ENCODE results near the gene CCDC102A. TPM values are rescaled to one million over a fixed set of nuclear protein-coding genes. Genes with fewer than 3 reads are reported as not detected.

Gene CCDC102A
- polyA plus RNA-seq, 3 donors = not detected

- Histone ChIP-seq H3K27ac (ENCODE audit: low read depth in 1 of 2, low read length in 2 of 2) (no peak overlapping the region), H3K27me3 (ENCODE audit: control insufficient read depth in 2 of 2, insufficient read depth in 2 of 2, low read length in 2 of 2) (peaks cover 22 to 61% of the 10 kb centered on the region in 2 donors), H2AFZ (ENCODE audit: insufficient read depth, low read depth, low read length, poor library complexity, severe bottlenecking) (no peak overlapping the region), H3K36me3 (replicated peaks in 1 of 2; ENCODE audit: control insufficient read depth in 1 of 2, insufficient read depth in 2 of 2, low read length in 2 of 2) (no peaks in the 10 kb centered on the region), H3K9ac (ENCODE audit: insufficient read depth, low read length, poor library complexity, severe bottlenecking) (no peak overlapping the region), H3K4me3 (replicated peaks in 1 of 3; ENCODE audit: low read depth in 2 of 3, low read length in 3 of 3) (no peak overlapping the region), H3K9me3 (replicated peaks in 1 of 2; ENCODE audit: control insufficient read depth in 1 of 2, insufficient read depth in 1 of 2, low read length in 2 of 2) (no peaks in the 10 kb centered on the region), H3K4me2 (replicated peaks; ENCODE audit: extremely low read depth, low read length, poor library complexity, severe bottlenecking) (no peak overlapping the region), H3K79me2 (ENCODE audit: insufficient read depth, low read length) (no peaks in the 10 kb centered on the region), H3K4me1 (ENCODE audit: control insufficient read depth in 1 of 2, insufficient read depth in 2 of 2, low read length in 2 of 2) (peaks cover 73 to 85% of the 10 kb centered on the region in 2 donors), H4K20me1 (ENCODE audit: insufficient read depth, low read length) (peaks cover 25% of the 10 kb centered on the region)
- H3K4me3 Mint-ChIP-seq = peak overlapping the region in 1 of 2 donors; percentile 80
- no peak for DNase-seq
- peaks cover 0 to 9% (median 1%) of the 10 kb centered on the region in 7 donors for H3K9me3 Mint-ChIP-seq
- 80% methylated on average over 10 of the region's 12 CpGs for WGBS (ENCODE audit: insufficient coverage)
- peaks cover 62 to 71% (median 69%) of the 10 kb centered on the region in 3 donors for H3K27me3 Mint-ChIP-seq (ENCODE audit: low read depth in 3 of 3)
- peaks cover 78% of the 10 kb centered on the region for H3K4me1 Mint-ChIP-seq
- intact Hi-C loops (cut with micrococcal nuclease) = no loop called here
- H3K36me3 Mint-ChIP-seq = peaks cover 4 to 7% of the 10 kb centered on the region in 2 donors
- no peak for TF ChIP-seq CTCF (IDR thresholded peaks at IDR 0.05)
- H3K27ac Mint-ChIP-seq = peak overlapping the region in 1 of 7 donors; percentile 15
Measured at GRCh38 chr16:57540906-57541753, 4.8 kb upstream of the CCDC102A start.

- Histone ChIP-seq H2AFZ (ENCODE audit: insufficient read depth, low read depth, low read length, poor library complexity, severe bottlenecking) (no peak overlapping the region), H3K36me3 (replicated peaks in 1 of 2; ENCODE audit: control insufficient read depth in 1 of 2, insufficient read depth in 2 of 2, low read length in 2 of 2) (no peaks in the 10 kb centered on the region), H3K9ac (ENCODE audit: insufficient read depth, low read length, poor library complexity, severe bottlenecking) (no peak overlapping the region), H3K79me2 (ENCODE audit: insufficient read depth, low read length) (no peaks in the 10 kb centered on the region), H3K27me3 (ENCODE audit: control insufficient read depth in 2 of 2, insufficient read depth in 2 of 2, low read length in 2 of 2) (peaks cover 21 to 57% of the 10 kb centered on the region in 2 donors), H3K9me3 (replicated peaks in 1 of 2; ENCODE audit: control insufficient read depth in 1 of 2, insufficient read depth in 1 of 2, low read length in 2 of 2) (no peaks in the 10 kb centered on the region), H3K4me2 (replicated peaks; ENCODE audit: extremely low read depth, low read length, poor library complexity, severe bottlenecking) (no peak overlapping the region), H4K20me1 (ENCODE audit: insufficient read depth, low read length) (peaks cover 25% of the 10 kb centered on the region), H3K4me3 (replicated peaks in 1 of 3; ENCODE audit: low read depth in 2 of 3, low read length in 3 of 3) (no peak overlapping the region), H3K4me1 (ENCODE audit: control insufficient read depth in 1 of 2, insufficient read depth in 2 of 2, low read length in 2 of 2) (peaks cover 75 to 86% of the 10 kb centered on the region in 2 donors), H3K27ac (ENCODE audit: low read depth in 1 of 2, low read length in 2 of 2) (no peak overlapping the region)
- H3K4me3 Mint-ChIP-seq = peak overlapping the region in 1 of 2 donors; percentile 59
- H3K9me3 Mint-ChIP-seq = peaks cover 0 to 12% (median 2%) of the 10 kb centered on the region in 7 donors
- DNase-seq = no peak
- no peak overlapping the region for H3K27ac Mint-ChIP-seq
- TF ChIP-seq CTCF (IDR thresholded peaks at IDR 0.05) = no peak
- 100% methylated on average over 2 of the region's 2 CpGs for WGBS (ENCODE audit: insufficient coverage)
- H3K27me3 Mint-ChIP-seq (ENCODE audit: low read depth in 3 of 3) = peaks cover 62 to 70% (median 65%) of the 10 kb centered on the region in 3 donors
- H3K36me3 Mint-ChIP-seq = peaks cover 4 to 5% of the 10 kb centered on the region in 2 donors
- intact Hi-C loops (cut with micrococcal nuclease) = no loop called here
- H3K4me1 Mint-ChIP-seq = peaks cover 76% of the 10 kb centered on the region
Measured at GRCh38 chr16:57540387-57540786, 4.0 kb upstream of the CCDC102A start.
